GM12878 (cell line): ENCODE results near the gene CBX8. TPM values are rescaled to one million over a fixed set of nuclear protein-coding genes. Genes with fewer than 3 reads are reported as not detected.

Experiments
- ATAC-seq: fragments of 200-7000 bp; cut with Tn5 transposase; 3 replicates; pipeline ENCODE4 v1.9.1; 2020; ENCODE audit warnings: mild to moderate bottlenecking, moderate library complexity
- BruUV-seq: library from RNA; stranded (reverse); fragments of 400-500 nt; replicated peaks from 2 replicates; lab custom pipeline; 2021; lab: Mats Ljungman, UMichigan
- CTCF ChIA-PET: fragments of 300-600 bp; sonication (Branson Sonifier 250); formaldehyde crosslinking; extraction: SDS; loops from one replicate; lab custom pipeline; 2021; ENCODE audit warnings: inconsistent platforms; lab: Yijun Ruan, JAX
- POLR2A ChIA-PET: fragments of 350-600 bp; formaldehyde crosslinking; extraction: SDS; loops from one replicate; lab custom pipeline; 2021; ENCODE audit warnings: inconsistent platforms; lab: Charles Lee
- RAD21 ChIA-PET: fragments of 300-600 bp; sonication (Branson Sonifier 250); formaldehyde crosslinking; loops from one replicate; lab custom pipeline; 2023; ENCODE audit warnings: antibody characterized with exemption; ENCODE audit not compliant: unreplicated experiment; lab: Charles Lee
- SMC1A ChIA-PET: fragments of 300-600 bp; sonication (Branson Sonifier 250); formaldehyde crosslinking; loops from one replicate; lab custom pipeline; 2023; ENCODE audit not compliant: unreplicated experiment, uncharacterized antibody; lab: Charles Lee
- DNase-seq: peaks from one replicate; pipeline ENCODE4 v3.0.0-alpha.2; 2011; ENCODE audit warnings: low read depth, low spot score
- FAIRE-seq: peaks from 3 replicates; lab custom pipeline; 2011; peaks lifted over from hg19 to GRCh38; lab: Jason Lieb, UNC
- H2AFZ ChIP-seq: 2 replicates; pipeline ENCODE4 v1.6.0; 2011; ENCODE audit warnings: low read depth, low read length, control low read depth; ENCODE audit not compliant: control insufficient read depth
- H3K27ac ChIP-seq: 2 replicates; pipeline ENCODE4 v1.5.1; 2011; ENCODE audit warnings: control low read depth; ENCODE audit not compliant: control insufficient read depth, insufficient read depth
- H3K27me3 ChIP-seq, 2 experiments: replicated peaks in 1 of 2; 2 replicates each; pipeline versions ENCODE4 v1.6.0 to v1.6.1; 2011; ENCODE audit warnings: low read length in 1 of 2; ENCODE audit not compliant: control insufficient read depth in 2 of 2, insufficient read depth in 2 of 2
- H3K36me3 ChIP-seq, 2 experiments: 2 replicates each; pipeline ENCODE4 v1.5.1; 2011; ENCODE audit warnings: low read length in 1 of 2; ENCODE audit not compliant: control insufficient read depth in 2 of 2, insufficient read depth in 2 of 2
- H3K4me1 ChIP-seq: 2 replicates; pipeline ENCODE4 v1.6.1; 2011; ENCODE audit warnings: mild to moderate bottlenecking, low read length, moderate library complexity, mixed read lengths; ENCODE audit not compliant: control insufficient read depth, insufficient read depth
- H3K4me2 ChIP-seq: 2 replicates; pipeline ENCODE4 v1.6.0; 2011; ENCODE audit warnings: control low read depth; ENCODE audit not compliant: control insufficient read depth, insufficient read depth
- H3K4me3 ChIP-seq: fragments of 200-600 bp; sonication (generic); 2 replicates; pipeline ENCODE4 v1.5.1; 2016
- H3K79me2 ChIP-seq: 2 replicates; pipeline ENCODE4 v1.6.0; 2011; ENCODE audit warnings: low read length; ENCODE audit not compliant: control insufficient read depth, insufficient read depth
- H3K9ac ChIP-seq: 2 replicates; pipeline ENCODE4 v1.8.0; 2011; ENCODE audit warnings: low read length, control low read depth, mixed read lengths; ENCODE audit not compliant: control insufficient read depth, insufficient read depth
- H3K9me3 ChIP-seq: replicated peaks from 3 replicates; pipeline ENCODE4 v1.5.1; 2011; ENCODE audit warnings: mild to moderate bottlenecking, low read length; ENCODE audit not compliant: control insufficient read depth, insufficient read depth
- H4K20me1 ChIP-seq: 2 replicates; pipeline ENCODE4 v1.6.0; 2011; ENCODE audit not compliant: control insufficient read depth, insufficient read depth
- BRCA1 ChIP-seq: IDR thresholded peaks from 2 replicates; pipeline ENCODE4 v1.6.1; 2011; ENCODE audit warnings: low read depth, low read length, improper control_type of control experiment
- CTCF ChIP-seq, 3 experiments: IDR thresholded peaks in 2 of 3; conservative IDR thresholded peaks in 1 of 3; 2 replicates each; pipeline ENCODE4 v1.5.1; 2011; ENCODE audit warnings: low read depth in 3 of 3, low read length in 3 of 3, mild to moderate bottlenecking in 3 of 3, control low read depth in 2 of 3, moderate library complexity in 2 of 3, inconsistent platforms in 1 of 3, mixed read lengths in 1 of 3; ENCODE audit not compliant: control insufficient read depth in 2 of 3, insufficient read depth in 1 of 3; ENCODE audit errors: extremely low read depth in 1 of 3
- KDM1A ChIP-seq: fragments of 200-600 bp; sonication (generic); IDR thresholded peaks from 2 replicates; pipeline ENCODE4 v1.6.1; 2016; ENCODE audit warnings: borderline replicate concordance
- PML ChIP-seq: IDR thresholded peaks from 2 replicates; pipeline ENCODE4 v1.6.1; 2012; ENCODE audit warnings: low read length, inconsistent platforms
- RAD21 ChIP-seq: IDR thresholded peaks from 2 replicates; pipeline ENCODE4 v1.6.1; 2011; ENCODE audit warnings: mild to moderate bottlenecking, low read depth, low read length, moderate library complexity; ENCODE audit not compliant: insufficient read depth
- USF1 ChIP-seq: IDR thresholded peaks from 2 replicates; pipeline ENCODE4 v1.6.1; 2011; ENCODE audit warnings: borderline replicate concordance, low read depth, mild to moderate bottlenecking, moderate library complexity, mixed read lengths, low read length; ENCODE audit not compliant: insufficient read depth; ENCODE audit errors: extremely low read length
- ZNF687 ChIP-seq: fragments of 450-650 bp; IDR thresholded peaks from 2 replicates; pipeline ENCODE4 v1.6.1; 2017; ENCODE audit warnings: mild to moderate bottlenecking, moderate library complexity
- WGBS: methylation state at CpG from one replicate; pipeline ENCODE4 v1.1.6; 2016; ENCODE audit warnings: low lambda C conversion rate; ENCODE audit not compliant: insufficient replicate concordance, insufficient coverage; ENCODE audit errors: missing lambda C conversion rate; 5-methylcytosine and 5-hydroxymethylcytosine counted together
- in situ Hi-C: fragments of 300-500 bp; cut with MboI; formaldehyde crosslinking; loops from 9 replicates; pipeline ENCODE4 v1.14.3; 2018; ENCODE audit warnings: mixed read lengths
- intact Hi-C: fragments of 100-400 bp; cut with micrococcal nuclease; formaldehyde crosslinking; loops from one replicate; pipeline ENCODE4 v1.14.2; 2022; ENCODE audit not compliant: unreplicated experiment
- polyA plus RNA-seq, 11 experiments: library from polyadenylated mRNA; depleted of rRNA in 4 of 11; unstranded in 6 of 11; stranded (reverse) in 5 of 11; fragments of >200 nt; fragmentation: Nextera tagmentation in 4 of 11; fragmentation: Illumina TruSeq in 1 of 11; extraction: Ambion mirVana in 4 of 11; extraction: Trizol in 1 of 11; gene quantifications; 1 replicate in 1 of 11; 2 replicates in 10 of 11; pipeline versions ENCODE4 v1.2.1 to v1.2.3, GENCODE V29; 2011 to 2016; ENCODE audit warnings: inconsistent platforms in 2 of 11, missing spikeins in 2 of 11, low read depth in 1 of 11
- total RNA-seq, 4 experiments: library from RNA; depleted of rRNA in 3 of 4; stranded (reverse); fragments of >200 nt in 3 of 4; fragmentation: Illumina TruSeq in 1 of 4; extraction: Trizol in 1 of 4; gene quantifications; 2 replicates each; pipeline versions ENCODE4 v1.2.1 to v1.2.3, GENCODE V29; 2013 to 2021

Gene CBX8
- total and polyA plus RNA-seq, 10 of the 15 experiments (the other 5 are each of a cell fraction or from before 2014, with no cell fraction given), result 0.03 to 6.7 (median 1.9) TPM

- TF ChIP-seq PML (no peak), CTCF (IDR thresholded peaks at IDR 0.05 in 2 of 3, conservative IDR thresholded peaks at IDR 0.05 in 1 of 3; ENCODE audit: control insufficient read depth in 2 of 3, extremely low read depth in 1 of 3, insufficient read depth in 1 of 3, low read depth in 3 of 3, low read length in 3 of 3) (peak; percentile 36 to 73 (median 39); a peak in 4 of 6 replicates), KDM1A (no peak), RAD21 (peak; percentile 62), ZNF687 (no peak), BRCA1 (no peak), USF1 (peak; percentile 39)
- TF ChIP-seq, all 136 proteins: peak for 3
- ATAC-seq (peak; percentile 12; the same call in 2 of the 3 replicates), FAIRE-seq (peak; percentile 72), DNase-seq (no peak)
- in situ Hi-C loops (loop anchor here (5.0 kb wide), 1 partner anchor 33 kb away; no protein-coding TSS in a partner anchor), intact Hi-C loops (loop anchor here (1.0 kb wide), 1 partner anchor 161 kb away; no protein-coding TSS in a partner anchor)
- Histone ChIP-seq H3K4me1 (peaks cover 42% of the 10 kb centered on the region), H3K27ac (no peak overlapping the region), H3K4me3 (no peak overlapping the region), H3K79me2 (no peaks in the 10 kb centered on the region), H3K27me3 (peaks cover 31 to 38% of the 10 kb centered on the region in 2 experiments), H3K9ac (no peak overlapping the region), H3K4me2 (no peak overlapping the region), H3K36me3 (no peaks in the 10 kb centered on the region), H3K9me3 (no peaks in the 10 kb centered on the region), H2AFZ (no peak overlapping the region), H4K20me1 (no peaks in the 10 kb centered on the region; the same call in 1 of the 2 replicates)
- CTCF ChIA-PET, result interaction anchor here (0.5 to 2.7 kb wide), 20 partner anchors 10 to 525 kb away, joined by 3 to 11 read pairs (median 4); partner anchors contain the start of genes CBX4 and CBX8
- POLR2A ChIA-PET, result interaction anchor here (0.5 kb wide), 1 partner anchor 12 kb away, joined by 3 read pairs; the partner anchor contains the start of gene CBX8
- 26% methylated on average over 20 of the region's 20 CpGs for WGBS
- RAD21 ChIA-PET, result interaction anchor here (0.9 to 3.8 kb wide), 7 partner anchors 12 to 161 kb away, joined by 3 to 22 read pairs (median 8); partner anchors contain the start of genes CBX4 and CBX8
- SMC1A ChIA-PET, result interaction anchor here (0.6 to 2.1 kb wide), 7 partner anchors 8 to 159 kb away, joined by 3 to 7 read pairs (median 4); partner anchors contain the start of gene CBX8
- no TSS peak for BruUV-seq
Observed at GRCh38 chr17:79808763-79809529, 12.1 kb upstream of the CBX8 start.
